GM18507 (cell line): Measurements from ENCODE around the gene ALCAM.
"Not testable (repeated sequence)": the region's sequence is repeated elsewhere in the genome, so short reads cannot be mapped to it uniquely, and the experiment has no call there.

Experiments used
- DNase-seq: peaks from one replicate; pipeline ENCODE4 v3.0.0; 2011; ENCODE audit warnings: low read depth; ENCODE audit not compliant: insufficient read length; ENCODE audit errors: extremely low spot score
- FAIRE-seq: peaks from 2 replicates; lab custom pipeline; 2011; peaks lifted over from hg19 to GRCh38; lab: Jason Lieb, UNC

The ALCAM gene

DNA sequence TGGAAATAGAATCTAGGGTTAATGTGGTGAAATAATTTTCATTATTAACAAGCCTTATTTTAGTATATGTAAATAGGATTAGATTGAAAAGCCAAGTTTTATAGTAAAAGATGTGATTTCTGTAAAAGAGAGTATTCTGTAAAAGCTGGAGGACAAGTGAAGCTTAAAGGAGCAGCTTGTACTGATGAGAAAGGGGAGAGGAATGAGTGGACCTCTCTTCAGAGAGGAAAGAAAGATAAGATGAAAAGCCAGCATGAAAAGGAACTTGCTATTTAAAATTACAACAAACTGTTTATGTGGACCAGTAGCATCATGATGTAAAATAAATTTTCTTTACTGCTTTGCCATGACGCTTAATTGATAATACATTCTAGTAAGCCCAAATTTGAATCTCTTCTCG lies 18.5 kb downstream of the ALCAM start:
- DNase-seq (no peak), FAIRE-seq (no peak)

DNA sequence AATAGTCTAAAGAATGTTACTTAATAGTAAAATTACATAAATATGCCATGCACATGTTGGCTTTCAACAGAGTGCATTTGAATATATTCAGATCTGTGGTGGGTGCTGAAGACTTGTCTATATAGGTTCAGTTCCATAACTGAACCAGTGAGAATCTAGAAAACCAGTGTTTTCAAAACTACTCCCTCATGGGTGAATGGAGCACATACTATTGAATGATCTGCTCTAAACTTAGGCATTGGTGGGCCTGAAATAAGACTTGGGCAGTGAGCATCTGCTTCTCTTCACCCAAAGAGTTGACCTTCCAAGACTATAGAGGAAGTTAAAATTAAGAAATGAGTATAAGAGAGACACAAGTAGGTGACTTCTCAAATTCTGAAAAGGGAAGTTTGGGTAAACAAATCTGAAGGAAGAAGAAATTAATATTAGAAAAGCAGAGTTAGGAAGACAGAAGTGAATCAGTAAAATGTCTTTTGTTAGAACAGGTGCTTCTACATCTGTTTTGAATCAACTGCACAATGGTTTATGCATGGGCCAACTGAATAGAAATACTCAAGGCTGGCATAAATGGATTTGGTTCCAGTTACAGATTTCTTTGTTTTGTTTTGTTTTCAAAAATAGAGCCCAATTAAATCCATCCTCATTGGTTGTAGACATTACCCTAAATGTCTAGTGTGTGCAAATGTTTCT lies 19.3 kb downstream of the ALCAM start:
- no peak for DNase-seq
- FAIRE-seq, result peak; percentile 36

DNA sequence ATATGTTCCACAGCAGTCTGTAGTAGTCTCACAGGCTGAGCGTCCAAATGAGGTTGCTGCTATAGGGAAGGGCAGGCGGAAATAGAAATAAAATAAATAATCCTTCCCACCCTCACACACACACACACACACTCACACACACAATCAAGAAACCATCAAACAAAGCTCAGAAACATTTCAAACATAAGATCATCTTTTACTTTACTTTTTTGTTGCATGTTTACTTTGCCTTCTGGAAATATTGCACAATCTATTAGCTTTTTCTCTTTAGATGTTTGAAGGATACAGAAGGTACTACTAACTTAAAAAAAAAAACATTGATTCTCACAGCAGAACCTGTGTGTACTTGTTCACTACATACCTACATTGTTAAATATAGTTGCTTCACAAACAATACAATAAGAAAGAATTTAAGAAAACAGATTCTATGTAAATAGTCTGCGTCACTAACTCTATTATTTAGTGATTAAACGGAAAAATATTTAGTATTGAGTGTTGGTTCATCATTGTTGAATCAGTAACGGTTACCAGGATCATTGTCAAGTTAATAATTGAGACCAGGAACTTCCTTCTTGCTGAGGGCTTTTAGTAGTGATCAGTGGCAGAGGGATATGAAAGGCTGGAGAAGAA lies 20.5 kb downstream of the ALCAM start:
- peak; percentile 15 for FAIRE-seq
- no peak for DNase-seq

DNA sequence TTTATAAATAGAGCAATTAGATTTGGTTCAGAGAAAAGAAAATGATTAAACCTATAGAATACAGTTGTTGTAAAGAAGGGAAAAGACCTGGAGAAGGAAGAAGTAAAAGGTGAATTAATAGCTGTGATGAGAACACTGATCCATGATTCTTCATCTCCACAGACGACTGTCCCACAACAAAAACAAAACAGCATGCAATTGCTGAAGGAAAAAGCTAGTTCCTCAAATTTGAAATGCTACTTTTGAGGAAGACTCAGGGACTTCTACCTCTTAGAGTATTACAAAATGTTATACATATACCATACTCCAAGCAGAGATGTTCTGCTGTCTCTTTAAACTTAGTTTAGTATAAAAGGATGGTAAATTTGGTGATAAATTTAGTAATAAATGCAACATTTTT lies 21.5 kb downstream of the ALCAM start:
- DNase-seq (no peak), FAIRE-seq (no peak)

DNA sequence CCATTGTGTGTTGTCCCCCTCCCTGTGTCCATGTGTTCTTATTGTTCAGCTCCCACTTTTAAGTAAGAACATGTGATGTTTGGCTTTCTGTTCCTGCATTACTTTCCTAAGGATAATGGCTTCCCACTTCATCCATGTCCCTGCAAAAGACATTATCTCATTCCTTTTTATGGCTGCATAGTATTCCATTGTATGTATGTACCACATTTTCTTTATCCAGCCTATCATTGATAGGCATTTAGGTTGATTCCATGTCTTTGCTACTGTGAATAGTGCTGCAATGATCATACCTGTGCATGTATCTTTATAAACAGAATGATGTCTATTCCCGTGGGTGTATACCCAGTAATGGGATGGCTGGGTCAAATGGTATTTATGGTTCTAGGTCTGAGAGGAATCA lies 23.1 kb downstream of the ALCAM start:
- peak; percentile 12 for FAIRE-seq
- not testable (repeated sequence) for DNase-seq

DNA sequence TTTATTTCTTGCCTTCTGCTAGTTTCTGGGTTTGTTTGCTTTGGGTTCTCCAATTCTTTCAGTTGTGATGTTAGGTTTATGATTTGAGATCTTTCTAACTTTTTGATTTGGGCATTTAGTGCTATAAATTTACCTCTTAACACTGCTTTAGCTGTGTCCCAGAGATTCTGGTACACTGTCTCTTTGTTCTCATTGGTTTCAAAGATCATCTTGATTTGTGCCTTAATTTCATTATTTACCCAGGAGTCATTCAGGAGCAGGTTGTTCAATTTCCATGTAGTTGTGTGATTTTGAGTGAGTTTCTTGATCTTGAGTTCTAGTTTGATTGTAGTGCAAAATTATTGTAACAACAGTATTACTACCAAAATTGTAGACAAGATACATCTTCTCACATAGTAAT lies 25.9 kb downstream of the ALCAM start:
- not testable (repeated sequence) for DNase-seq
- peak; percentile 18 for FAIRE-seq

DNA sequence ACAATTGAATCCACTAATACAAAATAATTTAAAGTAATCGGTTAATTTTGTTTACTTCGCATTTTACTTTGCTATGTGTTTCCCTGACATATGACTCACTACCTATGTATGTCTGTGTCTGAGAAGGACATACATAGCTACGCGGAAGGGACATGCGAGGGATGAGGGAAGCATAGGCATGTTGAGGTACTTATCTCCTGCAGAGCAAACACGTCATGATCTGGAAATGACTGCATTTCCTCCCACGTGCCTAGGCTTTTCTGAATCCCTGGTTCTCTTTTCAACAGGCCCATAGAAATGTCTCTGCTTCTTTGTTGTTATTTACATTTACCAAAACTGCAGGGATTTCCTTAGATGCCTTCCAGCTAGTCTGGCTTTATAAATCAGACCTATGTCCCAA lies 27.5 kb downstream of the ALCAM start:
- FAIRE-seq, result peak; percentile 26
- no peak for DNase-seq

DNA sequence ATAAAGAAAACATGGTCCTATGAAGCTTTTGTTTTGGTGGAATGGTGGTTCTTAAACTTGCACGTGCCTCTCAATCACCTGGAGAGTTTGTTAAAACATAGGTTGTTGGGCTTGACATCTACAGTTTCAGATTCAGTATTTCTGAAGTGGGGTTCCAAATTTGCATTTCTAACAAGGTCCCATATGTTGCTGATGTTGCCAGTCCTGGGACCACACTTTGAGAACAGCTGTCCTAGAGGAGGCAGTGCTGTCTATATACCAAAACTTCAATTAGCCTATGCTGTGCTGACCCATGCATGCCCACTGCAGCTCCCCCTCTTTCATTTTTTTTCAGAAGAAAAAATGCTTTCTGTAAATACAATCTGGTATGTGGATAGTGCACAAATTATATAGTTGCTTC lies 31.3 kb downstream of the ALCAM start:
- no peak for FAIRE-seq
- no peak for DNase-seq

DNA sequence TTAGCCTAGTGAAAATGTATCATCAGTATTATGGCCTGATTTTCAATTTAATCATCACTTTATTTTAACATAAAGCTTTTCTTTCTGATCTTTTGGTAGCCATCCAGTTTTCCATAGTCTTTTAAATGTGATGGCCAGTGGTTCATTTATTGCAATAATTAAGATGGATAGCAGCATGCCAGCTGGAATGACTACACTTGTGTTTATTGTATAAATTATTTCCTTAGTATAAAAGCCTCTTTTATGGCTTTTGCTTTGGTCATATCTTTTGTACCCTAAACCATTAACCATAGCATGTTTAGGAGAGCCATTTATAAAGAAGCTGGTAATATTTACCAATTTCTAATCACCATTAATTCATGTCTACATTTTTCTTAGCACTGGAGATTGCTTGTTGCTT lies 31.7 kb downstream of the ALCAM start:
- DNase-seq, result no peak
- FAIRE-seq, result no peak

DNA sequence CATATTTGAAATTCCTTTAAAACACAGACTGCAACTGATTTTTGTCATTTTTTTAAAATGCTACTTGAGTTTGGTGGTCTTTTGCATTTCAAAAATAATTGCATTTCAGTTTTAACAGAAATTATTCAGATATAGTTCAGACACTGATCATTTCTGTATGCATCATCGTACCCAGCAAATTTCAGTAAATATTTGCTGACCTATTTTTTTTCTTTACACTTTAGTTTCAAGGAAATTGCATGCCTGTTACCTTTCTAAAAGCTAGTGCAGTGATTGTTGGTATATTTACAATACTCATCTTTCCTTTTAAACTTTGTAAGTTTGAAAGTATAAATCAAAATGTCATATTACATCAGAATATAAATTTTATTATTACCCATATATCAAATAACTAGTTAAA lies 32.4 kb downstream of the ALCAM start:
- FAIRE-seq (no peak), DNase-seq (no peak)

DNA sequence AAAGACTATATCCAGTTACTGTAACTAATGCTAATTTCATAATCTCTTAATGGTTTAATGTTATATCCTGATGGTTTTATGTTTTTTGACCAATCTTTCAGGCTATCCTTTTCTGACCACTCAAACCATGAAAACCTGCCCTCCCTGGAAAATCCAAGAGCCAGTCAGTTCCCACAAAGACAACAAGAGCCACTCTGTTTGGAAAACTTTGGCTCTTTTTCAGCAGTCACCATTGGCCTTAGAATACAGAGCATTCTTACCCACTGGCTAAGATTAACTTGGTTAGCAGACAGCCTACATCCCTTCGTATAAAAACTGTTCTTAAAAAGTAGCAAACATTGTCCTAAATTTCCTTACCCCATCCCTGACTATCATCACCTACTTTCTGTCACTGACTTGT lies 32.9 kb downstream of the ALCAM start:
- FAIRE-seq (no peak), DNase-seq (no peak)

DNA sequence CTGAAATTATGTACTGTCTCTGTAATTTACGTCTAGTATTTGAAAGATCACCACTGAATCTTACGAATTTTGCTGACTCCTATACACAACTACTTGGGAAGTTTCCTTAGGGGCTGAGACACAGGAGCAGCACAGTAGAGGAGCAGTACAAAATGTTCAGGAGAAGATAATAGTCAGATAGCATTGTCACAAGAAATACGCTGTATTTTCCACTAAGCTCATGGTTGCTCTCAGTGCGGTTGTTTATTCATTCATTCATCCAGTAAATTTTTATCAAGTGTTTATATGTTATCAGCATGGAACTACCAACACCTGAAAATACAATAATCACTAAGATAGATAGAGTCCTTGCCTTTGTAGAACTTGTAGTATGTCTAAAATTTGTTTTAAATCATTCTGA lies 34.5 kb downstream of the ALCAM start:
- DNase-seq (no peak), FAIRE-seq (no peak)

DNA sequence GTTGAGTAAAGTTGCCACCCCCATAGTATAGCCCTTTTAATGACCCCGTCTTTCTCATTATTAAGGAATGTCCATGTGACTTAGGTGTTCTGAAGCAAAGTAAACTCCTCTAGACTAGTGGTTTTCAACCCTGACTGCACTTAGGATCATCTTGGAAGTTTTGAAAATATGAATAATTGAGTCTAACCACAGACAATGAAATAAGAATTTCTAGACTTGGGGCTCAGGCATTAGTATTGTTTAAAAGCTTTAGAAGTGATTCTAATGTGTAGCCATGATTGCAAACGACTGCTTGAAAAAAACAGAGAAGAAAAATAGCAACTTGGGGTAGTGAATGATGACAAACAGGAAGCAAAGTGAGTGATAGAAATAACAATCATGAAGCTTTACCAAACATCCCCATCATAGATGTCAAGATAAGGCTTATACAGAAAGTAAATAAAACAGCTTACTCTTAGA lies 35.0 kb downstream of the ALCAM start:
- FAIRE-seq (no peak), DNase-seq (no peak)

DNA sequence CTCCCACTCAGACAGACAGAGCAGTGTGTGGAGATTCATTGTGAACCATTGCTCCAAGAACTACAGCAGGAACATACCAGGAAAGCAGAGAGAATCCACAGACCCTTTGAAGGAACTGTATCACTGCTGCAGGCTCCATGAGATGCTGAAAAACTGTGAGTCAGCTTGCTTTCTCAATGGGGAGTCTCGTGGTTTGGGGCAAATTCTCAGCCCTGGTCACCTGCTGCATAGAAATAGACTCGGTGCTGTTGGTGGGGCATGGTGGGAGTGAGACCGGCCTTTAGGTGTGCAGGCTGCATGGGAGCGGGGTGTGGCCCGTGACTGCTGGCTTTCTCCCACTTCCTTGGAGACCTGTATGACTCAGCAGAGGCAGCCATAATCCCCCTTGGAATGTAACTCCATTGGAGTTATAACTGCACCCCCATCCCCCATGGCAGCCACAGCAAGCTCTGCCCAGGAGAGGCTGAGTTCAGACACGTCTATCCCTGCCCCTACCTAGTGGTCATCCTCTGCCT lies 35.6 kb downstream of the ALCAM start:
- no peak for DNase-seq
- no peak for FAIRE-seq

DNA sequence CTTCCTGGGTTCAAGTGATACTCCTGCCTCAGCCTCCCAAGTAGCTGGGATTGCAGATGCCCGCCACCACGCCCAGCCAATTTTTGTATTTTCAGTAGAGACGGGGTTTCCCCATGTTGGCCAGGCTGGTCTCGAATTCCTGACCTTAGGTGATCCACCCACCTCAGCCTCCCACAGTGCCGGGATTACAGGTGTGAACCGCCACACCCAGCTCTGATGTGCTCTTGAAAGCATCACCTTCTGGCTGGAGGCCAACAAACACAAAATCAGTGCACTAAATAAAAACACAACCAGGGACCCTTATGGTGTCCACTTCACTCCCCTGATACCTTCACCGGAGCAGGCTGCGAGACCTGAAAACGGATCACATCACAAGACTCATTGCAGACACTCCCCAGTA lies 36.3 kb downstream of the ALCAM start:
- FAIRE-seq, DNase-seq: not testable (repeated sequence)

DNA sequence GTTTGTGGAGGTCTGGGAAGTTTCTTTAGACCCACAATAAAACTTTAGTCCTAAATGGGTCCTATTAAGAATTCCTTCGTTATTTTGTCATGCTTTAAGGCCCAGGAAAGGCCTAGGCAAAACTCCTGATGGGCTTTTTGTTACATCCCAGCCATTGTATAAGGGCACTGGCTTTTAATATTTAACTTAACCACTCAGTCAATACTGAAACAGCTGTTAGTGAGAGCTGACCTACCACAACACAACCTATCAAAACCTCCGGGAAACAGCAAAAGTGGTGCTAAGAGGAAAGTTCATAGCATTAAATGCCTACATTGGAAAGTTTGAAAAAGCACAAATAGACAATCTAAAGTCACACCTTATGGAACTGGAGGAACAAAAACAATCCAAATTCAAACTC lies 39.6 kb downstream of the ALCAM start:
- DNase-seq, result no peak
- FAIRE-seq, result no peak

DNA sequence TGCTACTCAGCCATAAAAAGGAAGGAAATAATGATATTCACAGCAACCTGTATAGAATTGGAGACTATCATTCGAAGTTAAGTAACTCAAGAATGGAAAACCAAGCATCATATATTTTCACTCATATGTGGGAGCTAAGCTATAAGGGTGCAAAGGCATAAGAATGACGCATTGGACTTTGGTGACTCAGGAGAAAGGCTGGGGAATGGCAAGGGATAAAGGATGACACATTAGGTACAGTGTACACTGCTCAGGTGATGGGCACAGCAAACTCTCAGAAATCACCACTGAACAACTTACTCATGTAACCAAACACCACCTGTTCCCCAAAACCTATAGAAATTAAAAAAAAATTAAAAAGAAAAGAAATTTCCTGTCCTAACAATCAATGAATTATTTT lies 42.7 kb downstream of the ALCAM start:
- no peak for DNase-seq

DNA sequence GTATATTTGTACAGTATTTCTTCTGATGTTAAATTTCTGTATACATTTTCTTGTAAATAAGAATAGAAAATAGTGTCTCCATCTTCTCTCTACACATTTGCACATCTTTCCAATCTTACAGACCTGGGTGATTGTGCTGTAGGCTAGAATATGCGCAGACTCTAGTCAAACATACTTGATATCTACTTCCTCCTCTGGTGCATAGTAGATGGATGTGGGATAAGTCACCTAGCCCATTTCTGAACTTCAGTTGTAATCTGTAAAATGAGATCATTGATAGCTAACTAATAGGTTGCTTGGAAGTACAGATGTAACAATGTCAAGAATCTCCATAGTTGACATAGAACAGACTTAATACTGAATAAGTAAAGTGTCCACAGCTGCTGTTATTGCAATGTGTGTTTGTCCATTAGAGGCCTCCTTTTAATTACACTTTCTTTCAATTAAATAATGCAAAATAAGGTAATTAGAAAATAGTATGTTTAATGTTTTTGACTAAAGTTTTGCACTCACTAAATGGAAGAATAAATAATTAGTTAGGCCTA lies 46.7 kb downstream of the ALCAM start:
- DNase-seq (no peak), FAIRE-seq (no peak)

More for the DNA sequence above, 42.7 kb downstream of the ALCAM start:
- FAIRE-seq, result no peak

DNA sequence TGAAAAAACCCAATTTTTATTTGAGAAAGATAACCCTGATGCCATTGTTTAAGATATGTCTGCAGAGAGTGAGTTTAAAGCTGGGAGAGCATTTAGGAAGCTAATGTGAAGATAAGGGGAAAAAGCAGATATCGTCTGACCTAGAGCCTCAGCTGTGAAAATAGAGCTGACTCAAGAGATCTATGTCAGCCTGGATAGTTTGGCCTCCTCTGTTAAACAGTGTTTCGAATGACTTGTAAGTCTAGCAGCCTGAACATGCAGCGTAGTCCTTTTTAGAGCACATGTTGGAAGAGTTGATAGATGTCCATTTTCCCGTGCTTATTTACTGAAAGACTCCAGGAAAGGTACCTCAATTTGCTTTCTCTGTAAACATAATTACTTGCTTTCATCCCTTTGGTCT lies 48.1 kb downstream of the ALCAM start:
- peak; percentile 18 for FAIRE-seq

DNA sequence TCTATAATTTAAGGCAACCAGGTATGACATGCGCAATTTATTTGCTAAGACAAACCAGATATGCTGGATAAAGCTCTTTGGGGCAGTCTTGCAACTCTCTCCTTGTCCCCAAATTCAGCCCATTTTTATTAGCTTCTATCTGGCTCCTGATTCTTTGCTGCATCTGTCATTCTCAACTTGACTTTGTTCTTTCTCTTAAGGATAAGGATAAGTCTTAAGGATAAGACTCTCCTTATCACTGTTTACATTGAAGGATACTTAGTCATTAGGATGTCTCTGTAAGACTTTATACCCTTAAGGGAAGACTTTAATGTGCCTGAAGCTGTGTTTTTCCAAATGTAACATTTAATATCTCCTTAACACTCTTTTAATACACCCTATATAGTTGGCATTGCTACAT lies 49.2 kb downstream of the ALCAM start:
- no peak for DNase-seq
- FAIRE-seq, result no peak

More for the DNA sequence above, 48.1 kb downstream of the ALCAM start:
- DNase-seq, result no peak
